Suprapubic skin (tissue), 4 donors: Measurements from ENCODE around the gene SIL1. TPM values are rescaled to one million over a fixed set of nuclear protein-coding genes. Genes with fewer than 3 reads are reported as not detected.

Experiments
- DNase-seq, 2 donors: peaks; one replicate each; pipeline ENCODE4 v3.0.0-alpha.2; 2019; ENCODE audit warnings: low spot score in 2 of 2
- H3K27ac ChIP-seq: fragments of 200-600 bp; sonication (generic); one replicate; pipeline ENCODE4 v1.5.1; 2019
- H3K27me3 ChIP-seq: fragments of 200-600 bp; sonication (generic); one replicate; pipeline ENCODE4 v1.5.1; 2019
- H3K36me3 ChIP-seq: fragments of 200-600 bp; sonication (generic); one replicate; pipeline ENCODE4 v1.5.1; 2019
- H3K4me1 ChIP-seq: fragments of 200-600 bp; sonication (generic); one replicate; pipeline ENCODE4 v1.5.1; 2019
- H3K4me3 ChIP-seq: fragments of 200-600 bp; sonication (generic); one replicate; pipeline ENCODE4 v1.5.1; 2019; ENCODE audit warnings: mild to moderate bottlenecking
- H3K9me3 ChIP-seq: fragments of 200-600 bp; sonication (generic); one replicate; pipeline ENCODE4 v1.5.1; 2019
- CTCF ChIP-seq, 2 donors: fragments of 200-600 bp in 1 of 2; fragments of 450-650 bp in 1 of 2; sonication (generic) in 1 of 2; IDR thresholded peaks; one replicate each; pipeline ENCODE4 v1.5.1; 2016 to 2019; ENCODE audit warnings: antibody characterized with exemption in 2 of 2, mild to moderate bottlenecking in 1 of 2, moderate library complexity in 1 of 2
- EP300 ChIP-seq: sonication (generic); formaldehyde crosslinking; IDR thresholded peaks from one replicate; pipeline ENCODE4 v1.6.1; 2017; ENCODE audit warnings: antibody characterized with exemption
- POLR2A ChIP-seq, 2 donors: fragments of 450-650 bp; IDR thresholded peaks; one replicate each; pipeline ENCODE4 v1.6.1; 2017; ENCODE audit warnings: antibody characterized with exemption in 2 of 2, mild to moderate bottlenecking in 2 of 2, moderate library complexity in 2 of 2
- POLR2AphosphoS5 ChIP-seq, 3 donors: sonication (generic); formaldehyde crosslinking; IDR thresholded peaks; one replicate each; pipeline ENCODE4 v1.6.1; 2017; ENCODE audit warnings: antibody characterized with exemption in 3 of 3
- WGBS: methylation state at CpG from one replicate; pipeline ENCODE4 v1.1.5; 2018; 5-methylcytosine and 5-hydroxymethylcytosine counted together
- total RNA-seq, 4 donors: library from RNA; depleted of rRNA; stranded (reverse); fragments of >200 nt; gene quantifications; one replicate each; pipeline ENCODE4 v1.1.0, GENCODE V29; 2016

SIL1 gene
- total RNA-seq, 4 donors from 2014 or later, result 38.5 to 54.6 (median 41.7) TPM

- H3K4me3 ChIP-seq, result no peak overlapping the region
- no peaks in the 10 kb centered on the region for H3K27me3 ChIP-seq
- no peaks in the 10 kb centered on the region for H3K36me3 ChIP-seq
- no peak overlapping the region for H3K27ac ChIP-seq
- H3K9me3 ChIP-seq, result no peaks in the 10 kb centered on the region
- DNase-seq, result no peak
- WGBS, result 94% methylated on average over 5 of the region's 5 CpGs
- H3K4me1 ChIP-seq, result peaks cover 18% of the 10 kb centered on the region
- TF ChIP-seq EP300 (no peak), CTCF (IDR thresholded peaks at IDR 0.05) (no peak), POLR2A (IDR thresholded peaks at IDR 0.05) (no peak), POLR2AphosphoS5 (IDR thresholded peaks at IDR 0.05) (no peak)
Measured at GRCh38 chr5:138969323-138970002, 228.7 kb downstream of the SIL1 start.

- DNase-seq, result no peak
- Histone ChIP-seq H3K36me3 (no peaks in the 10 kb centered on the region), H3K9me3 (no peaks in the 10 kb centered on the region), H3K27me3 (no peaks in the 10 kb centered on the region), H3K27ac (no peak overlapping the region), H3K4me3 (no peak overlapping the region), H3K4me1 (peaks cover 9% of the 10 kb centered on the region)
- WGBS, result 92% methylated on average over 4 of the region's 4 CpGs
- TF ChIP-seq POLR2AphosphoS5 (IDR thresholded peaks at IDR 0.05), result no peak
- no peak for TF ChIP-seq POLR2A (IDR thresholded peaks at IDR 0.05)
- TF ChIP-seq CTCF (IDR thresholded peaks at IDR 0.05), result no peak
- no peak for TF ChIP-seq EP300
Measured at GRCh38 chr5:138968601-138969000, 229.6 kb downstream of the SIL1 start.

GRCh38 chr5:138967791-138968448 is 230.2 kb downstream of the SIL1 start:
- DNase-seq, result no peak
- 82% methylated on average over 9 of the region's 10 CpGs for WGBS
- H3K9me3 ChIP-seq, result no peaks in the 10 kb centered on the region

GRCh38 chr5:138966236-138966985 is 231.8 kb downstream of the SIL1 start:
- no peak for DNase-seq
- Histone ChIP-seq H3K27me3 (no peaks in the 10 kb centered on the region), H3K9me3 (no peaks in the 10 kb centered on the region), H3K27ac (no peak overlapping the region), H3K4me1 (no peaks in the 10 kb centered on the region), H3K4me3 (no peak overlapping the region), H3K36me3 (no peaks in the 10 kb centered on the region)
- TF ChIP-seq POLR2A (IDR thresholded peaks at IDR 0.05) (no peak), CTCF (IDR thresholded peaks at IDR 0.05) (no peak), EP300 (no peak), POLR2AphosphoS5 (IDR thresholded peaks at IDR 0.05) (no peak)
- 97% methylated on average over 10 of the region's 10 CpGs for WGBS

More at GRCh38 chr5:138967791-138968448, 230.2 kb downstream of the SIL1 start:
- Histone ChIP-seq H3K27me3 (no peaks in the 10 kb centered on the region), H3K36me3 (no peaks in the 10 kb centered on the region), H3K4me3 (no peak overlapping the region), H3K27ac (no peak overlapping the region), H3K4me1 (peaks cover 7% of the 10 kb centered on the region)
- TF ChIP-seq POLR2AphosphoS5 (IDR thresholded peaks at IDR 0.05) (no peak), EP300 (no peak), CTCF (IDR thresholded peaks at IDR 0.05) (no peak), POLR2A (IDR thresholded peaks at IDR 0.05) (no peak)

- WGBS, result 100% methylated on average over 2 of the region's 2 CpGs
- H3K4me1 ChIP-seq, result peaks cover 4% of the 10 kb centered on the region
- H3K27ac ChIP-seq, result no peak overlapping the region
- no peaks in the 10 kb centered on the region for H3K36me3 ChIP-seq
- no peak overlapping the region for H3K4me3 ChIP-seq
- TF ChIP-seq POLR2AphosphoS5 (IDR thresholded peaks at IDR 0.05), result no peak
- no peak for TF ChIP-seq CTCF (IDR thresholded peaks at IDR 0.05)
- no peak for TF ChIP-seq POLR2A (IDR thresholded peaks at IDR 0.05)
- no peak for TF ChIP-seq EP300
- no peaks in the 10 kb centered on the region for H3K9me3 ChIP-seq
- DNase-seq, result no peak
- no peaks in the 10 kb centered on the region for H3K27me3 ChIP-seq
Measured at GRCh38 chr5:138965626-138966025, 232.5 kb downstream of the SIL1 start.
